HEK293 (cell line): ENCODE measurements around the gene CDHR5.

Source experiments
- CTCF ChIA-PET: fragments of 350-600 bp; formaldehyde crosslinking; extraction: SDS; loops from one replicate; lab custom pipeline; 2021; ENCODE audit warnings: antibody characterized with exemption; lab: Yijun Ruan, JAX
- POLR2A ChIA-PET: fragments of 300-600 bp; formaldehyde crosslinking; extraction: SDS; loops from one replicate; lab custom pipeline; 2020; ENCODE audit warnings: antibody characterized with exemption, inconsistent platforms; lab: Yijun Ruan, JAX
- H3K27ac ChIP-seq: fragments of 200-500 bp; sonication (Bioruptor generic); 2 replicates; pipeline ENCODE4 v1.5.1; 2014; ENCODE audit warnings: low read depth, low read length, control low read depth, inconsistent platforms; ENCODE audit errors: extremely low read depth
- H3K36me3 ChIP-seq, 2 experiments: fragments of 200-500 bp in 1 of 2; sonication (Bioruptor generic) in 1 of 2; 1 replicate in 1 of 2; 2 replicates in 1 of 2; pipeline ENCODE4 v1.5.1; 2014 to 2017; ENCODE audit warnings: inconsistent platforms in 2 of 2, low read length in 2 of 2; ENCODE audit not compliant: control insufficient read depth in 2 of 2, insufficient read depth in 1 of 2
- H3K4me1 ChIP-seq: fragments of 200-500 bp; sonication (Bioruptor generic); 2 replicates; pipeline ENCODE4 v1.5.1; 2014; ENCODE audit warnings: mild to moderate bottlenecking, low read length, inconsistent platforms; ENCODE audit not compliant: control insufficient read depth, insufficient read depth
- H3K4me3 ChIP-seq: 2 replicates; pipeline ENCODE4 v1.5.1; 2011; ENCODE audit warnings: low read depth, mild to moderate bottlenecking, control low read depth, low read length, moderate library complexity
- H3K9me3 ChIP-seq: fragments of 200-500 bp; sonication (Bioruptor generic); 2 replicates; pipeline ENCODE4 v1.5.1; 2014; ENCODE audit warnings: low read depth, low read length, inconsistent platforms; ENCODE audit not compliant: control insufficient read depth, insufficient read depth
- GLIS1 ChIP-seq: fragments of 450-650 bp; formaldehyde crosslinking; IDR thresholded peaks from 2 replicates; pipeline ENCODE4 v1.5.1; 2016; ENCODE audit warnings: missing biosample characterization, missing genetic modification characterization
- GLIS2 ChIP-seq: fragments of 450-650 bp; formaldehyde crosslinking; IDR thresholded peaks from 2 replicates; pipeline ENCODE4 v1.5.1; 2016; ENCODE audit warnings: missing biosample characterization, missing genetic modification characterization
- HOXA7 ChIP-seq: sonication (generic); formaldehyde crosslinking; IDR thresholded peaks from 2 replicates; pipeline ENCODE4 v1.8.1; 2022; ENCODE audit warnings: missing genetic modification reagents, borderline replicate concordance
- KLF1 ChIP-seq: fragments of 450-650 bp; formaldehyde crosslinking; IDR thresholded peaks from 2 replicates; pipeline ENCODE4 v1.5.1; 2016; ENCODE audit warnings: missing biosample characterization, missing genetic modification characterization
- PBX3 ChIP-seq: sonication (generic); formaldehyde crosslinking; IDR thresholded peaks from 2 replicates; pipeline ENCODE4 v1.8.1; 2022; ENCODE audit warnings: mild to moderate bottlenecking, moderate library complexity, missing genetic modification reagents
- SP3 ChIP-seq: fragments of 450-650 bp; formaldehyde crosslinking; IDR thresholded peaks from 2 replicates; pipeline ENCODE4 v1.5.1; 2016; ENCODE audit warnings: missing biosample characterization, missing genetic modification characterization
- ZBTB26 ChIP-seq: fragments of 450-650 bp; formaldehyde crosslinking; optimal IDR thresholded peaks from 2 replicates; pipeline ENCODE3; 2016; ENCODE audit warnings: missing biosample characterization, mild to moderate bottlenecking, missing genetic modification characterization
- ZBTB8A ChIP-seq: fragments of 450-650 bp; formaldehyde crosslinking; IDR thresholded peaks from 2 replicates; pipeline ENCODE4 v1.5.1; 2016; ENCODE audit warnings: missing biosample characterization, missing genetic modification characterization
- ZFHX2 ChIP-seq: fragments of 450-650 bp; formaldehyde crosslinking; conservative IDR thresholded peaks from 2 replicates; pipeline ENCODE4 v1.5.1; 2016; ENCODE audit warnings: missing biosample characterization, missing genetic modification characterization
- ZIC2 ChIP-seq: fragments of 450-650 bp; formaldehyde crosslinking; IDR thresholded peaks from 2 replicates; pipeline ENCODE4 v1.5.1; 2016; ENCODE audit warnings: missing biosample characterization, missing genetic modification characterization
- ZNF10 ChIP-seq: fragments of 450-650 bp; formaldehyde crosslinking; IDR thresholded peaks from 2 replicates; pipeline ENCODE4 v1.5.1; 2017; ENCODE audit warnings: missing biosample characterization, missing genetic modification characterization
- ZNF132 ChIP-seq: fragments of 450-650 bp; formaldehyde crosslinking; IDR thresholded peaks from 2 replicates; pipeline ENCODE4 v1.5.1; 2017; ENCODE audit warnings: missing biosample characterization, missing genetic modification characterization, borderline replicate concordance
- ZNF155 ChIP-seq: fragments of 450-650 bp; formaldehyde crosslinking; IDR thresholded peaks from 2 replicates; pipeline ENCODE4 v1.5.1; 2016; ENCODE audit warnings: missing biosample characterization, missing genetic modification characterization
- ZNF248 ChIP-seq: fragments of 450-650 bp; formaldehyde crosslinking; IDR thresholded peaks from 2 replicates; pipeline ENCODE4 v1.5.1; 2017; ENCODE audit warnings: missing biosample characterization, missing genetic modification characterization
- ZNF266 ChIP-seq: fragments of 450-650 bp; formaldehyde crosslinking; IDR thresholded peaks from 2 replicates; pipeline ENCODE4 v1.5.1; 2016; ENCODE audit warnings: missing biosample characterization, missing genetic modification characterization, low read depth
- ZNF280C ChIP-seq: fragments of 450-650 bp; formaldehyde crosslinking; IDR thresholded peaks from 2 replicates; pipeline ENCODE4 v1.5.1; 2016; ENCODE audit warnings: missing biosample characterization, missing genetic modification characterization
- ZNF433 ChIP-seq: fragments of 450-650 bp; formaldehyde crosslinking; IDR thresholded peaks from 2 replicates; pipeline ENCODE4 v1.5.1; 2016; ENCODE audit warnings: missing biosample characterization, missing genetic modification characterization, low read depth
- ZNF48 ChIP-seq: fragments of 450-650 bp; formaldehyde crosslinking; IDR thresholded peaks from 2 replicates; pipeline ENCODE4 v1.5.1; 2016; ENCODE audit warnings: missing biosample characterization, missing genetic modification characterization
- ZNF555 ChIP-seq: fragments of 450-650 bp; formaldehyde crosslinking; conservative IDR thresholded peaks from 2 replicates; pipeline ENCODE4 v1.5.1; 2017; ENCODE audit warnings: missing biosample characterization, mild to moderate bottlenecking, missing genetic modification characterization, inconsistent platforms
- ZNF654 ChIP-seq: fragments of 450-650 bp; formaldehyde crosslinking; IDR thresholded peaks from 2 replicates; pipeline ENCODE4 v1.5.1; 2016; ENCODE audit warnings: low read depth, missing biosample characterization, missing genetic modification characterization
- ZNF701 ChIP-seq: fragments of 450-650 bp; formaldehyde crosslinking; IDR thresholded peaks from 2 replicates; pipeline ENCODE4 v1.5.1; 2016; ENCODE audit warnings: missing biosample characterization, missing genetic modification characterization
- ZNF791 ChIP-seq: fragments of 450-650 bp; formaldehyde crosslinking; IDR thresholded peaks from 2 replicates; pipeline ENCODE4 v1.5.1; 2016; ENCODE audit warnings: missing biosample characterization, missing genetic modification characterization
- ZSCAN16 ChIP-seq: fragments of 450-650 bp; formaldehyde crosslinking; IDR thresholded peaks from 2 replicates; pipeline ENCODE4 v1.5.1; 2016; ENCODE audit warnings: missing biosample characterization, missing genetic modification characterization
- ZXDB ChIP-seq: fragments of 450-650 bp; formaldehyde crosslinking; IDR thresholded peaks from 2 replicates; pipeline ENCODE4 v1.5.1; 2016; ENCODE audit warnings: missing biosample characterization, missing genetic modification characterization

The CDHR5 gene

GRCh38 chr11:567629-568292 is 57.0 kb downstream of the CDHR5 start:
- CTCF ChIA-PET: no interaction called here
- H3K4me3 ChIP-seq: peak overlapping the region; percentile 57
- H3K9me3 ChIP-seq: no peaks in the 10 kb centered on the region
- TF ChIP-seq HOXA7 (CRISPR knock-in tag) (no peak), PBX3 (peak; percentile 52; the same call in 1 of the 2 replicates), ZNF248 (tag by site-specific recombination) (no peak), ZNF654 (tag by site-specific recombination) (no peak), ZSCAN16 (tag by site-specific recombination) (no peak), ZBTB26 (tag by site-specific recombination) (peak; percentile 38), GLIS2 (0 out of 2 replicates have a peak, but pooled peaks have one; percentile 53), ZNF701 (no peak), ZNF280C (tag by site-specific recombination) (no peak), ZNF266 (tag by site-specific recombination) (no peak), SP3 (tag by site-specific recombination) (peak; percentile 34; the same call in 1 of the 2 replicates), ZBTB8A (tag by site-specific recombination) (peak; percentile 55), KLF1 (tag by site-specific recombination) (peak; percentile 29; the same call in 1 of the 2 replicates), ZNF155 (no peak), ZNF791 (tag by site-specific recombination) (no peak), ZNF48 (no peak), GLIS1 (tag by site-specific recombination) (peak; percentile 24; the same call in 1 of the 2 replicates), ZNF132 (no peak), ZNF433 (tag by site-specific recombination) (no peak), ZNF555 (tag by site-specific recombination) (no peak), ZXDB (tag by site-specific recombination) (no peak), ZIC2 (tag by site-specific recombination) (0 out of 2 replicates have a peak, but pooled peaks have one; percentile 36), ZFHX2 (tag by site-specific recombination) (peak; percentile 31; the same call in 1 of the 2 replicates), ZNF10 (tag by site-specific recombination) (no peak)
- TF ChIP-seq, all 188 proteins: peak for 9
- Histone ChIP-seq H3K36me3 (peaks cover 0 to 16% of the 10 kb centered on the region in 2 experiments; a peak in 1 of 3 replicates), H3K4me1 (no peaks in the 10 kb centered on the region), H3K27ac (no peak overlapping the region; the same call in 1 of the 2 replicates)
- POLR2A ChIA-PET: interaction anchor here (0.6 to 4.5 kb wide), 3 partner anchors 8 to 48 kb away, joined by 3 to 28 read pairs (median 4); partner anchors contain the start of genes IRF7 and PHRF1
